GM21576 (cell line): ENCODE measurements around the gene ATP5MG.
A peak's percentile ranks its signal among the peaks of the same experiment; 100 is the strongest.

Source experiments
- ATAC-seq: cut with Tn5 transposase; IDR thresholded peaks from one replicate; pipeline ENCODE4 v1.9.1; 2021; ENCODE audit warnings: mild to moderate bottlenecking, moderate library complexity; ENCODE audit not compliant: unreplicated experiment

Gene ATP5MG

GRCh38 chr11:118441770-118442275, 40.4 kb downstream of the ATP5MG start:
- ATAC-seq, result no peak

GRCh38 chr11:118442301-118442700, 40.9 kb downstream of the ATP5MG start:
- no peak for ATAC-seq

- ATAC-seq, result no peak
Observed at GRCh38 chr11:118442908-118443589, 41.6 kb downstream of the ATP5MG start.

- ATAC-seq, result no peak
Observed at GRCh38 chr11:118443590-118444218, 42.3 kb downstream of the ATP5MG start.

- ATAC-seq, result no peak
Observed at GRCh38 chr11:118447423-118447822, 46.0 kb downstream of the ATP5MG start.

- ATAC-seq, result peak; percentile 87
Observed at GRCh38 chr11:118448294-118448693, 46.9 kb downstream of the ATP5MG start.

- ATAC-seq, result no peak
Observed at GRCh38 chr11:118449316-118449918, 48.0 kb downstream of the ATP5MG start.

GRCh38 chr11:118450451-118450850, 49.0 kb downstream of the ATP5MG start:
- no peak for ATAC-seq
